Measurements from ENCODE around the gene KL. TPM values are rescaled to one million over a fixed set of nuclear protein-coding genes. Genes with fewer than 3 reads are reported as not detected.

KL gene
- total RNA-seq, 1 experiment from 2014 or later = not detected

GRCh38 chr13:33034882-33035520 is 18.8 kb downstream of the KL start:
- no peak for DNase-seq (ENCODE audit: low read depth)

DNA sequence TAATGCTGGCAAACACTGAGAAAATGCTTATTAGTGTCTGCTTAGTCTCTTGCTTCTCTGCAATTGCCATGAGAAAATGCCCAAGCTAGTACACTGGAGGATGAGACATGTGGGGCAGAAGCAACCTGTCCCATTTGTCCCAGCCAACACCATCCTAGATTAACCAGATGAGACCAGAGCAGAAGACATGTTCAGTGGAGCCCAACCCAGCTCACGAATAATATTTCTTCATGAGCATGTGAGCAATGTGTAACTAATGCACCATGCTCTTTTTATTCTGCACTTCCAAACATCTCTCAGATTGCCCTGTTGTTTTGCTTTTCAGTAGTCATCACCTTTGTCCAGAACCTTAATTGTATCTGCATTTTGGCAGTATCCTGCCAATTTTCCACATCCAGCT is 21.4 kb downstream of the KL start:
- DNase-seq (ENCODE audit: low read depth) = no peak

DNA sequence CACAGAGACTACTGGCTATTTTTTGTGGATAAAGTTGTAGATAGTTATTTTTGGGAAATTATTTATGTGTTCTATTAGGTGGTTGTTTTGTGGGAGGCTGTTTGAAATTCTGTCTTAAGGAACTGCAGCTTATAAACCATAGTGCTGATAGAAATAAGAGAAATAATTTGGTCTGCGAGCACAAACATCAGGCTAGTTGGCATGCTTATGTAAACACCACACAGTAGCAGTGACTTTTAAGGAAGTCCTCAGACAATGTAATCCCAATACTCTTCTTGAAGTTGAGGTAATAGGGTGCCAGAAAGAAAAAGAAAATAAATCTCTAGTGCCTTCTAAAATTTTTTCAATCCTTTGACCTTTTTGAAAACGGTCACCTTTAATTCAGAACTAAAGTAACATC is 23.9 kb downstream of the KL start:
- no peak for DNase-seq (ENCODE audit: low read depth)

- no peak for DNase-seq (ENCODE audit: low read depth)
These were observed 29.8 kb downstream of the KL start for GRCh38 chr13:33045851-33046592.

- DNase-seq (ENCODE audit: low read depth) = no peak
These were observed 33.9 kb downstream of the KL start for GRCh38 chr13:33050161-33050560.

DNA sequence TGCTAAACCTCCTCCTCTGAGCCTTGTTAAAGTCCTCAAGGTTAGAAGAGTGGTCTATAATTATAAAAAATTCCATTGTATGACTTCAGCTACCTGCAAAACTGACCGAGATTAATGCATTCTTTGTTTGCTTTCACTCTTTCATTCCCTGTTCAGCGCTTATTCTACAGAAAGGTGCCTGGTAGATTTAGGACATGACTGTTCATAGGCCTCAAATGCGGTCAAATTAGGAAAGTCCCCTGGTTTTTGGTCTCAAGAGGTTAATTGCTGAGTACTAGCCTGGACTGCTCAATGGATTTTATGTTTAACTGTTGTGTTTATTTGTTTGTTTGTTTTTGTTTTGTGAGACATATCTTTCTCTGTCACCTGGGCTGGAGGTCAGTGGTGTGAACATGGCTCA is 35.4 kb downstream of the KL start:
- DNase-seq (ENCODE audit: low read depth) = no peak

- DNase-seq (ENCODE audit: low read depth) = no peak
These were observed 36.5 kb downstream of the KL start for GRCh38 chr13:33052506-33053280.

GRCh38 chr13:33053397-33054066 is 37.3 kb downstream of the KL start:
- DNase-seq (ENCODE audit: low read depth) = no peak

DNA sequence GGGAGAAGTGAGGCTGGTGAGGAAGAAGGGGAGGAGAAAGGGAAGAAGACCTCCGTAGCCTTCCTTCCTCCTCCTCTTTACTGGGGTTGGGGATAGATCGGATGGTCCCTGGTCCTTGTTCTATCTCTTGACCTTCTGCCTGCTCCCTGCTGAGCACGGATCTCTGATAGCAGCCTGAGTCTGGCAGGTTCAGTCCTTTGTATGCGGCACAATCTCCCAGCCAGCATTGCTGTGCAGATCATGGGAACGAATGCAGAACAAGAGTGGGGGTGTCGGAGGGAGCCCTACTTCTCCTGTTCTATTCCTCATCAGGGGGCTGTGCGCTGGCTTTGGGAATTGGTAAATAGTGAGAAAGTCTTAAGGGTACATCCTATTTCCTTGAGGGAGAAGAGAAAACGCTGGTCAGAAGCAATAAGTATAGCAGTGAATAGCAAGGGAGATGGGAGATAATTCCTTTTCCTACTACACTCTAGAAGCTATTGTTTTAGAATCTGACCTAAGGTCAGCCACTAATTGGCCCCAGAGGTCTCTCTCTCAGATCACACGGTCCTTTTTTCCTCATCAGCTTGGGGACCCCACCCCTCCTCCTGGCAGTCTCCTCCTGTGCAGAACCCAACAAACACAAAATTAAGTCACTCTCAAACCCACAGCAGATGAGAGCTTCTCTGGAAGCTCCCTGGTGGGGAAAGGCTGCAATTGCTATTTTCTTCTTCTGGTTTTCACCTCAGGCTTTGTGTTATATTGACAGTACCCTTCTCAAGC is 41.0 kb downstream of the KL start:
- peak; percentile 19 for DNase-seq (ENCODE audit: low read depth)

DNA sequence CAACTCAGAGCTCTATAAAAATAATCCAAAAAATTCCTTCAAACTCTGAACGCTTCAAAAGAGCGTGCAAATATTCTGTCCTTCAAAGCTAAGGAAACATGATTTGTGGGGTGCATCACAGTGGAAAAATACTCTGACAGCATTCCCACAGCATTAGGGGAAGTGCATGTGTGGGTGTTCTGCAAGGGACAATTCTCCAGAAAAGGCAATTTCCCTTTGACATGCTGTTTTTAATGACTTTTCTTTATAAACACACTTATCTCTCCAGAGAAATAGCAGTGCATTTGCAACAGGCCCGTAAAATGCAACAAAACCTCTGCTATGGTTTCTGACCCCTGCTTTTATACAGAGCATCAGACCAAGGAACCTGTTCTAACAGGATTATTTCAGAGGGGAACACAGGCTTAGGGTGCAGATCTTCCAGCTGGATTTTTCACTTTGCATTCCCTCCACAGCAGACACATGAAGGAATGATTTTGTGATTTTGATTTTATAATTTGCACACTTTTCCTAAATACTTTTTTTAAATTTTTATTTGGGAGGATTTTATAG is 42.6 kb downstream of the KL start:
- DNase-seq (ENCODE audit: low read depth) = no peak

DNA sequence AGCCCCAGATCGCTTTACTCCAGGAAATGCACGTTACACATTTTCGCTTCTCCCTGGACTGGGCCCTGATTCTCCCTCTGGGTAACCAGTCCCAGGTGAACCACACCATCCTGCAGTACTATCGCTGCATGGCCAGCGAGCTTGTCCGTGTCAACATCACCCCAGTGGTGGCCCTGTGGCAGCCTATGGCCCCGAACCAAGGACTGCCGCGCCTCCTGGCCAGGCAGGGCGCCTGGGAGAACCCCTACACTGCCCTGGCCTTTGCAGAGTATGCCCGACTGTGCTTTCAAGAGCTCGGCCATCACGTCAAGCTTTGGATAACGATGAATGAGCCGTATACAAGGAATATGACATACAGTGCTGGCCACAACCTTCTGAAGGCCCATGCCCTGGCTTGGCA is 44.6 kb downstream of the KL start:
- no peak for DNase-seq (ENCODE audit: low read depth)

GRCh38 chr13:33066329-33066728 is 50.1 kb downstream of the KL start:
- no peak for DNase-seq (ENCODE audit: low read depth)

DNA sequence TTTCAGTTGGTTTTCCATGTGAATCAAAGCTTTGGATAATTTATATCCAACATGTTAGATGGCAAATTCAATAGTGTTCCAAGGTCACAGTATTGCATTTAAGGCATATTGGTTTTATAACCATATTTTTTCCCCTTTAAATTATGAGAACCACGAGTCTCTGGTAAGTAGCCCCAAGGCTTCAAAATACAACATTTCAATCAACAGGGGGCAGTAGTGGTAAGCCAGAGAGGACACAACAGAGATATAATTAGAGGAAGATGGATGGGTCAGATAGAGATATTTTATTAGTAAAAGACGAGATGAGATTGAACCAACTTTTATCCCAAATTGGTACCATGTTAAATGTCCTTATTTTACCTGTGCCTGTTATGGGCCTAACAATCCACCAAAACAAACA is 53.1 kb downstream of the KL start:
- peak; percentile 70 for DNase-seq (ENCODE audit: low read depth)

- DNase-seq (ENCODE audit: low read depth) = no peak
These were observed 54.5 kb downstream of the KL start for GRCh38 chr13:33070713-33071112.

GRCh38 chr13:33072282-33072681 is 56.1 kb downstream of the KL start:
- no peak for DNase-seq (ENCODE audit: low read depth)

DNA sequence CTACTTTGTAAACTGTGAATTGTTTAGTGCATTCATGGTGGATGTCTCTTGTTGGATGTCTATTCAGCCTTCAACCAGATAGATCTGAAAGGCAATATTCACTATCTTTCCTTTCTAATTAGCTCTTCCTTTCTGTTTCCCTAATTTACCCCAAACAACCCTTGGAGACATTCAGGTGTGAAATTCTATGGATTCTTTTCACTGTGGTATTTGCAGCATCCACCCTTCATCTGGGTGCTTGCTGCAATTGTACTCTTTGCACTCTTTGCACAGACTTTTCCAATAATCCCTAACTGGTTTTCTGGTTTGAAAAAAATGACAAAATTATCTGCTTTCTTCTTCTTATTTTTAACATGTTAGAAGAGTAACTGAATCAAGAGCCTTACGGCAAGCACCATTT is 56.5 kb downstream of the KL start:
- no peak for DNase-seq (ENCODE audit: low read depth)

DNA sequence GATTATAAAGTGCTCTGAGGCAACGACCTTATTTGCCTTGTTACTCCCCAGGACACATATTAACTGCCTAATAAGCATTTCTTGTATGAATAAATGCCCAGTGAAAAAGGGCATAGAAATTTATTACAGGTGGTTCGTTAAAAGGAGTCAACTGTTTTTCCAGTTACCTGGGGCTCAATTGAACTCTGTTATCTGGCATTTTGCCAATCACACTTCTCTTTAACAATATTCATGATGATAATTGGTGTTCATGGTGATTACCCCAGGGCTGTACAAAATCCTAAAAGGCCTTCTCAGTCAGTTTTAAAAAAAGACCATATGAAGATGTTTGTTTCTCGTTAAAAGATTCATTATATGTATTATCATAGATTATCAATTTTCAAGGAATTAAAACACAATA is 57.1 kb downstream of the KL start:
- no peak for DNase-seq (ENCODE audit: low read depth)

DNA sequence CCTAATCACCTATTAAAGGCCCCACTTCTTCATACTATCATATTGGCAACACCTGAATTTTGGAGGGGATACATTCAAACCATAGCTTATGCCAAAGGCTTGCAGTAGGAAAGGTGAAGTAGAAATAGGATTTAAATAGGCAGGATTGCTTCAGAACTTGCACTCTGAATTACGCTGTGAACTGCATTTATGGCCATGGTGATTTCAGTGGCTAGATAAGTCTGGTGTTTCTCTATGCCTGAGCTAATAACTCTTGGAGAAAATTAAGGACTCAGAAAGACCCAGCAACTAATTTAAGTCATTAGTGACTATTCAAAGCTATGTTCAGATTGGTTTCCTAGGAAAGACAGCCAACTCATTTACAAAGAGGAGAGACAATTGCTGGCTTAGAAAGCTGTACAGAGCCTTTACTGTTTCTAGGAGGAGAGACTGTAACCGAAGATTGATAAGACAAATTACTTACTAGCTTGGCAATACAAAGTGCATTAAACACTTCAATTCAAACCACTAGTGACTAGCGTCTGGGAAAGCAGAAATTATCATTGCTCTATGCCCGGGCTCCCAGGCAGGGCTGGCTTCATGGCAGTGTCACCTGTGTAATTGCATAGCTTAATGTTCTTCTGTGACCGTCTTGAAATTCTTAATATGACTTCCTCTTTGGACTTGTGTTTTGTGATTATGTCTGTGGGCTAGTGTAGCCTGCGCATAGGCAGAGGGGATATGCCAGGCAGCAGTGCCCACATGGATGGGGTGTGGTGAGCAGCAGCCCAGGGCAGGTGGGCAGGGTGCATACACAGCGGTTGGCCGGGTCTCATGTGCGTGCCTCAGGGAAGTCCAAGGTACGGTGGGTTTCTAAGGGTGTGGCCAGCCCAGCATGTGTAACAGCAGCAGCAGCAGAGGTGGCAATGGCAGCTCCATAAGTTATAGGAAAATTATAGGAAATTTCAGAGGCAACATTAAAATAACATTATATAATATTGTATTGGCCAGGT is 60.1 kb downstream of the KL start:
- no peak for DNase-seq (ENCODE audit: low read depth)

DNA sequence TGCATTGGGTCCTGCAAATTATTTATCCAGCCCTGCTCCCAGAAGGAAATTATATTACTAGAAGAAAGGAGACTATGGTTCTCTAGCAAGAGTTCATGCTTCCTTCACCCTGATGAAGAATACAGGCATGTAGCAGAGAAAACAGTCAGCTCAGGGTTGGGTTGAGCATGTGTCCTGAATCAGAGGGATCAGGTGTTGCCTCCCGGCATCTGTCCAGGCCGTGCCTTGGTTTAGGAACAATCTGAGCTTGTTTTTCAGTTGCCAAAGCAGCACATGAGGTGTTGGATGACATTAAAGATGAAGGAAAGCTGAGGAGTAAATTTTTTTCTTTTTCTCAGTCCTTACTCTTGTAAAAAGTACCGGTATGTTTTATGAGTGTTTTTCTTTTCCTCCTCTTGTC is 62.0 kb downstream of the KL start:
- DNase-seq (ENCODE audit: low read depth) = peak; percentile 55

DNA sequence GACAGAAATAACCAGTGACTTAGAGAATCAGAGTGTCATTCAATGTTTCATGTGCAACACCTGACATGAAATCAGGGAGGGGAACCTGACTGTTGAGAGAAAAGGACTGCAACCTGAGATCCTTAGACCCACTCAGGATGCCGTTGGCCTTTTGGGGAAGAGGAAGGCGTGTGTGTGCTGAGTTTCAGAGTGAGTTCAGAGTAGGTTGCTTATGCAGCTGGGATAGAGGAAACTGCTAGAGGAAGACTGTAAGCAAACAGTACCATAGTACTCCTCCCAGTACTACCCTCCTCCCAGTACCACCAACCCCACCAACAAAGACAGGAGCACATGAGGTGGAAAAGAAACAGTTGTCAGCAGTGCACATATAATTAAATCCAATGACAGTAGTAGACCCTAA is 63.7 kb downstream of the KL start:
- no peak for DNase-seq (ENCODE audit: low read depth)

Data from LHCN-M2 (cell line).